ENCODE measurements around the gene E4F1. TPM values are rescaled to one million over a fixed set of nuclear protein-coding genes. Genes with fewer than 3 reads are reported as not detected.

The E4F1 gene
- total and polyA plus RNA-seq, 2 of the 13 experiments (the other 11 are each of a cell fraction or from before 2014, with no cell fraction given): 13.8 to 19.5 TPM

- Histone ChIP-seq H4K20me1 (ENCODE audit: insufficient read depth, low read length) (no peaks in the 10 kb centered on the region), H3K9ac (ENCODE audit: insufficient read depth, low read depth, low read length) (peak overlapping the region; percentile 56), H2AFZ (ENCODE audit: low read length) (no peak overlapping the region), H3K27me3 (ENCODE audit: control insufficient read depth in 1 of 2, insufficient read depth in 2 of 2, low read length in 2 of 2) (0 out of 5 replicates have a peak, but pooled peaks cover 0 to 5% of the 10 kb centered on the region in 2 experiments), H3K4me3 (replicated peaks in 1 of 3; ENCODE audit: insufficient read depth in 1 of 3, low read depth in 2 of 3, low read length in 3 of 3) (peak overlapping the region in 1 of 3 experiments; percentile 45; a peak in 2 of 6 replicates), H3K79me2 (ENCODE audit: insufficient read depth, low read length) (no peaks in the 10 kb centered on the region), H3K27ac (ENCODE audit: extremely low read length, insufficient read depth, low read length) (peak overlapping the region; percentile 48), H3K36me3 (replicated peaks in 1 of 2; ENCODE audit: control insufficient read depth in 1 of 2, insufficient read depth in 2 of 2, low read length in 2 of 2) (no peaks in the 10 kb centered on the region), H3K9me3 (ENCODE audit: low read length) (no peaks in the 10 kb centered on the region), H3K4me1 (ENCODE audit: insufficient read depth, low read length) (peaks cover 45% of the 10 kb centered on the region), H3K4me2 (ENCODE audit: low read depth, low read length) (peak overlapping the region; percentile 61)
- 33% methylated on average over 7 of the region's 24 CpGs for WGBS (ENCODE audit: low lambda C conversion rate)
- ATAC-seq (peak; percentile 52), FAIRE-seq (no peak), DNase-seq (ENCODE audit: low spot score) (peak; percentile 31)
- no TSS peak for BruUV-seq (replicated peaks)
- in situ Hi-C loops (cut with HindIII; ENCODE audit: extremely low pct_ligation_motif_present, low pct_unique_long_range_greater_than_20kb): no loop called here
- CTCF ChIA-PET (ENCODE audit: low intra/inter-chr PET ratio, low total read pairs): no interaction called here
- intact Hi-C loops (cut with micrococcal nuclease; ENCODE audit: unreplicated experiment): no loop called here
- POLR2A ChIA-PET: interaction anchor here (0.7 to 3.5 kb wide), 8 partner anchors 15 to 181 kb away, joined by 3 to 29 read pairs (median 3); partner anchors contain the start of genes ECI1, PGP and TRAF7
- no peak for TF ChIP-seq TFAP4 (IDR thresholded peaks at IDR 0.05; ENCODE audit: borderline replicate concordance, low read depth)
- TF ChIP-seq SOX13 (IDR thresholded peaks at IDR 0.05): no peak
- peak in 1 of 2 experiments; percentile 12; a peak in 1 of 4 replicates for TF ChIP-seq SOX13 (CRISPR knock-in tag; conservative IDR thresholded peaks at IDR 0.05 in 1 of 2, IDR thresholded peaks at IDR 0.05 in 1 of 2)
- no peak for TF ChIP-seq ZNF720 (CRISPR knock-in tag; IDR thresholded peaks at IDR 0.05)
- no peak for TF ChIP-seq ZNF446 (CRISPR knock-in tag; IDR thresholded peaks at IDR 0.05)
- TF ChIP-seq ZNF792 (CRISPR knock-in tag; IDR thresholded peaks at IDR 0.05): no peak
- TF ChIP-seq ZNF230 (CRISPR knock-in tag; IDR thresholded peaks at IDR 0.05): peak; percentile 59; the same call in 1 of the 2 replicates
- TF ChIP-seq BRCA1 (CRISPR knock-in tag; IDR thresholded peaks at IDR 0.05): no peak
- TF ChIP-seq ELF4 (CRISPR knock-in tag; IDR thresholded peaks at IDR 0.05; ENCODE audit: borderline replicate concordance): no peak
- TF ChIP-seq SP1 (IDR thresholded peaks at IDR 0.05): no peak
- TF ChIP-seq SP1 (CRISPR knock-in tag; IDR thresholded peaks at IDR 0.05): no peak
- no peak for TF ChIP-seq ATF2 (CRISPR knock-in tag; IDR thresholded peaks at IDR 0.05)
- no peak for TF ChIP-seq HNF1B (CRISPR knock-in tag; IDR thresholded peaks at IDR 0.05)
- no peak for TF ChIP-seq NCOA5 (CRISPR knock-in tag; IDR thresholded peaks at IDR 0.05)
- TF ChIP-seq ZNF17 (CRISPR knock-in tag; IDR thresholded peaks at IDR 0.05): no peak
- TF ChIP-seq SOX5 (CRISPR knock-in tag; IDR thresholded peaks at IDR 0.05; ENCODE audit: borderline replicate concordance): peak; percentile 29; the same call in 1 of the 2 replicates
- TF ChIP-seq GABPB1 (CRISPR knock-in tag; IDR thresholded peaks at IDR 0.05): no peak; the same call in 1 of the 2 replicates
- no peak for TF ChIP-seq HNF4G (IDR thresholded peaks at IDR 0.05; ENCODE audit: borderline replicate concordance, low read depth, low read length)
- TF ChIP-seq HNF4G (CRISPR knock-in tag; IDR thresholded peaks at IDR 0.05; ENCODE audit: borderline replicate concordance, low read depth): no peak
- TF ChIP-seq CHD4 (IDR thresholded peaks at IDR 0.05; ENCODE audit: borderline replicate concordance, low read length): no peak
- TF ChIP-seq SALL1 (CRISPR knock-in tag; IDR thresholded peaks at IDR 0.05): peak; percentile 44; the same call in 1 of the 2 replicates
- TF ChIP-seq ERF (CRISPR knock-in tag; IDR thresholded peaks at IDR 0.05): 0 out of 2 replicates have a peak, but pooled peaks have one; percentile 15
Observed at GRCh38 chr16:2190002-2190658, 33.3 kb upstream of the E4F1 start.
